ENCODE data around the gene GDF7. TPM values are rescaled to one million over a fixed set of nuclear protein-coding genes. Genes with fewer than 3 reads are reported as not detected.

Gene GDF7
- total RNA-seq = 2.5 TPM

DNA sequence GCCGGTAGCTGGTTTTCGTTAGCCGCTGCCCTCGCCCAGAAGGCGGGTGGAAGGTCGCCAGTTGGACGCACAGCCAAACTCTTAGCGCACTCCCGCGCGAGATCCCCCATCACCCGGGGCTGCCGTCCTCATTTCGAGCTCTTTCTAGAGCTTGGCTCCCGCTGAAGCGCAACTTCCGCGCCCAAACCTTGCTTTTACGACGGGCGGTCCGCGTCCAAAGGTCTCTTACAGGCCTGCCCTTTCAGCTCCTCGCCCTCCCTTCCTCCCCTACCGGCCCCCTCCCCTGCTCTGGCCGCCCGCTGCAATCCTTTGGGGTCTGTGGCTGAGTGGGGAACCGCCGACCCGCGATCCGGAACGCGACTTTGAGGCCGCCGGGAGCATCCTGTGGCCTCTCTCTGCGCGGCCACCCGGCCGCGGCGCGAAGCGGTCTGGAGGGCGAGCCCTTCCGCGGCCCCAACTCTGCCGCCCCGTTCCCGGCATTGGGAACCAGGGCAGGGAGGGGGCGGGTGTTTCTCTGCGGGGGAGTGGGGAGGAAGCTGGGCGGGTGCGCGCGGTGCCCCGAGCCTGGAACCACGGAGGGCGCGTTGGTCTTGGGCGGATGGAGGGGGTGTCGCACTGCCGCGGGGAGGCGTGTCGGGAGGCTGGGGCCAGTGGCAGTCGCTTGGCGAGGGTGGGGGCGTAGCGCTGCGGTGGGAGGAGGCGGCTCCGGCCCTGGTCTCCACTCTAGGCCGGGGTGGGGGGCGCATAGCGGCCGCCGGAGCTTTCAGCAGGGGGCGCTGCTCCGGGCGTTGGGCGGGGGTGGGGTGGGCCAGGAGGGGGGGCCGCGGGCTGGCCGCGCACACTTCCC, at the start of gene GDF7:
Gene GDF7, plus strand, starts transcription at position 841 of the 847 bp plus-strand sequence. CDS start 96 bp downstream, outside the sequence.
- DNase-seq (ENCODE audit: low spot score) = no peak

- peak; percentile 97 for DNase-seq (ENCODE audit: low spot score)
These were observed 49.0 kb upstream of the GDF7 start for GRCh38 chr2:20617892-20618467.

DNA sequence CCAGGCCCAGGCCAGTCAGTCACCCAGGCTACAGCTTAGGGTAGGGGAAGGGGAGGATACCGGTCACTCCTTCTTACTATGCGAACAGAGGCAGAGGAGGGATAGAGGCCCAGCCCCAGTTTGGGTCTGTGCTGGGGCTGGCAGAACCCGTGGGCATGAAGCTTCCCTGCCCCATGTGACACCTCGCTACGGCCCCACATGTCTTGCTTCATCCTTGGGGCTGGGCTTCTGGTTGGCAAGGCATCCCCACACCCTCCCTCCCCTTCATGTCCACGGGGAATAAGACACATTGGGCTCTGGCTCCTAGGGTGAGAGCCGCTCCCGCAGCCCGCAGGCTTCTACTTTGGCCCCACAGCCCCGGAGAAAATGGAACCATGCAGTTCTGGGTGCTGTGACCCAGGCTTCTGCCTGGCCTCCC, 48.5 kb upstream of the GDF7 start:
- no peak for DNase-seq (ENCODE audit: low spot score)

GRCh38 chr2:20618886-20619521, 47.9 kb upstream of the GDF7 start:
- no peak for DNase-seq (ENCODE audit: low spot score)

- no peak for DNase-seq (ENCODE audit: low spot score)
These were observed 47.3 kb upstream of the GDF7 start for GRCh38 chr2:20619624-20620024.

DNA sequence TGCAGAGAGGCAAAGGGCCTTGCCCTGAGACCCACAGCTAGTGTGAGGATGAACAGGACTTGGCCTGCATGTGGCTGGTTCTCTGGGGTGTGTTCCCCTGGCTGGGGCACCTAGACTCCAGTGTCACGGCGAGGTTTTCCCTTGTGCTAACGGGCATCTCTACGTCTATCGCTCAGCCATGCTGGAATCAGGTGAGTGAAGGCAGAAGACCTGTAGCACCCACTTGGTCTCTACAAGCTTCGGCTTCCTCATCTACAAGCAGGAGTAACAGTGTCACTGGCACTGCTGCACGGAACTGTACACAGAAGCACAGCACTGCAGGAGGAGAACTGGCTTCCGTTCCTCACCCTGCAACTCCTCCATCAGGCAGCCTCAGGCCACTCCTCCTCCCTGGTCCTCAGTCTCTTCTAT, 46.7 kb upstream of the GDF7 start:
- DNase-seq (ENCODE audit: low spot score) = no peak

GRCh38 chr2:20620696-20621365, 46.1 kb upstream of the GDF7 start:
- no peak for DNase-seq (ENCODE audit: low spot score)

- no peak for DNase-seq (ENCODE audit: low spot score)
These were observed 45.3 kb upstream of the GDF7 start for GRCh38 chr2:20621366-20622295.

GRCh38 chr2:20622296-20622686, 44.7 kb upstream of the GDF7 start:
- no peak for DNase-seq (ENCODE audit: low spot score)

DNA sequence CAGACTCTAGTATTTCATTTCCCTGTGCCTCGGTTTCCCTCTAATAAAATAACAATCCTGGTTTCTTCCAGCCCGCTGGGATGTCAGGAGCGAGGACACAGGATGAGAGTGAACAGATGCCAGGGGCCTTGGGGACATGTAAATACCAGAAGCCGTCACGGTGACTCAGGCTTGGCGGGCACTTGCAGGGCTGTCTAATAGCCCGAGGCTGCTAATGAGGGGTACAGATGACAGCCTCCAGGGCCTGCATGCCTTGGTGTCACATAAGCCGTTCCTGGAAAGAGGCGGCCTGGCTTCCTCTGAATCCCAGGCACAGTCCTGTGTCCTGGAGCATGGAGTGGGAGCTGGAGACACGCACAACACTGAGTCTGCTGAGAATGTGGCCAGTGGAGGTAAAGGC, 44.2 kb upstream of the GDF7 start:
- no peak for DNase-seq (ENCODE audit: low spot score)

DNA sequence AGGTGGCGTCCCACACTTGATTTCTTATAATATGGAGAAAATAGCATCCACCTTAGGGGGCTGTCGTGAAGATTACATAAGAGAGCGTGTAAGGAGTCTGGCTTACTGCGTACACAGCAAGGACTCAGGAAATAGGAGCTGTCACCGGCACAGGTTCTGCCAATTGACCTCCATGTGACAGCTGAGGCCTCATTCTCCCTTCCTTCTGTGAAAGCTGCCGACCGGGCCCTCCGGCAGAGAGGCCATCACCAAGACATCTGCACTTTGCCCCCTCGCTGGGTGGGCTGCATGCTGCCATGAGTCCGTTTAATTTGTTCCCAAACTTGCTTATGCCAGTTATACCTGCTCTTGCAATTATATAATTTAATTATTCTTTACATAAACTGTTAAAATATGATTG, 43.7 kb upstream of the GDF7 start:
- no peak for DNase-seq (ENCODE audit: low spot score)

GRCh38 chr2:20623741-20624155, 43.2 kb upstream of the GDF7 start:
- DNase-seq (ENCODE audit: low spot score) = no peak

DNA sequence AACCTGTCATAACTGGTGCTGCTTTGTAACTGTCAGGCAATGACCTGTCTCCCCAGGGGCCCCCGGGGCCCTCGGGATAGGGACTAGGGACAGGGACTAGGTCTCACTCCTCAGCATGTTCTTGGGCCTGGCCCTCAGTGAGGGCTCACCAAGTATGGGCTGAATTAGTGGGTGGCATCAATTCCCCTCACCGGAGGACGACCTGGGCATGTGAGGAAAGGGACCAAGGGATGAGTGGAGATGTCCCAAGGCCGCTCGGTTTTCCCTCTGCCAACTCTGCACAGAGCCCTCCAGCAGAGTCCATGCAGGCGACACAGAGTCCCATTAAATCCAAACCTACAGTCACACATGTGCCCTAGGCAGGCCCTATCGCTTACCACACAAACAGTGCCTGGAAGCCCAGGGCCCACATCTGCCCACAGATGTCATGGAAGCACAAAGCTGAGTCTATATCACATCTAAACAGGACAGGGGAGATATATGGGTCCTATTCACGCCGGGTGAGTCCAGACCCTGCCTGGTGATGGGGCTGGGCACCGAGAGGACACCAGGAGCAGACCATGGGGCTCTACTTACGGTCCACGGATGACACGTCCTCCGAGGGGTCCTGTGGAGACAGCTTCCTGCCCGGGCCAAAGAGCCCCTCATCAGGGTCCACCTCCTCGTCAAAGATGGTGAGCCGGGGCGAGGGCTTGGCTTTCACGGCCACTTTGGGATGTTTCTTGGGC, 42.6 kb upstream of the GDF7 start:
- no peak for DNase-seq (ENCODE audit: low spot score)

- no peak for DNase-seq (ENCODE audit: low spot score)
These were observed 42.0 kb upstream of the GDF7 start for GRCh38 chr2:20624884-20625485.

GRCh38 chr2:20625491-20626391, 41.2 kb upstream of the GDF7 start:
- no peak for DNase-seq (ENCODE audit: low spot score)

DNA sequence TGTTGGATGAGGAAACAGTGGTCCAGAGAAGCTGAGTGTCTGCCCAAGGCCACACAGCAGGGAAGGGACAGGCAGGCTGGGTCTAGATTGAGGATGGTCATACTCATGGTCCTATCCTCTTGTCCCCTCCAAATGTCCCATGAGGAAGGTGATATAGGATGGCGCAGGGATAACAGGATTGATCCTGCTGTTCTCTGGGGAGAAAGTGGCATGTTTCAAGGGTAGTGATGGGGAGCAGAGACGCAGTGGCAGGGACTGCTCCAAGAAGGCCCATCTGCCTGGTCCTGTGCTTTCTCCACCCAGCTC, 40.6 kb upstream of the GDF7 start:
- DNase-seq (ENCODE audit: low spot score) = no peak

- DNase-seq (ENCODE audit: low spot score) = no peak
These were observed 40.0 kb upstream of the GDF7 start for GRCh38 chr2:20626698-20627513.

GRCh38 chr2:20627712-20628380, 39.1 kb upstream of the GDF7 start:
- DNase-seq (ENCODE audit: low spot score) = no peak
